Skeletal muscle cell (primary cell): Measurements from ENCODE around the gene FBXO34.
A peak's percentile ranks its signal among the peaks of the same experiment; 100 is the strongest.
"Not testable (repeated sequence)": the region's sequence is repeated elsewhere in the genome, so short reads cannot be mapped to it uniquely, and the experiment has no call there.

Source experiments
- DNase-seq: peaks from one replicate; pipeline ENCODE4 v3.0.0-alpha.2; 2010; ENCODE audit warnings: low read depth
- H3K4me3 ChIP-seq: 2 replicates; pipeline ENCODE4 v1.5.1; 2011; ENCODE audit warnings: low read depth, mild to moderate bottlenecking, control low read depth, low read length, moderate library complexity

Gene FBXO34

DNA sequence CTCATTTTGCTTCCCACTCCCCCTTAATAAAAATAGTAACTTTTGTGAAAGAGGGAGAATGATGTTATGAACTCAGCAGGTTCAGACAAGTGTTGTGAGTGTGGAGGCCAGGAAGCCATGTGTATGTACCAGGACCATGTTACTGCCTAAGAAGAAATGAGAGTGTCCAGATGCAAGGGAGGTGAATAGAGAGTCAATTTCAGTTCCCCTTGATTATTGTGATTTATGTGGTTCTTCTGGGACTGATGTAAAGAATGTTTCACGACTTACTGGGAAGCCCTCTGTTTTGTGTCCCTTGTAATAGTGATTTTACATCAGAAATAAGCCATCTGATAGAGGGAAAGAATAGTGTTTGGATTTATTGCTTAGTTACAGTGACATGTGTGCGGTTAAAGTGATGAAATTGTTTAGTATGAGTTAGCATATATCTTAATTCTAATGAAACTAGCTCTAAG lies 32.5 kb downstream of the FBXO34 start:
- DNase-seq = peak; percentile 6
- H3K4me3 ChIP-seq = no peak overlapping the region

DNA sequence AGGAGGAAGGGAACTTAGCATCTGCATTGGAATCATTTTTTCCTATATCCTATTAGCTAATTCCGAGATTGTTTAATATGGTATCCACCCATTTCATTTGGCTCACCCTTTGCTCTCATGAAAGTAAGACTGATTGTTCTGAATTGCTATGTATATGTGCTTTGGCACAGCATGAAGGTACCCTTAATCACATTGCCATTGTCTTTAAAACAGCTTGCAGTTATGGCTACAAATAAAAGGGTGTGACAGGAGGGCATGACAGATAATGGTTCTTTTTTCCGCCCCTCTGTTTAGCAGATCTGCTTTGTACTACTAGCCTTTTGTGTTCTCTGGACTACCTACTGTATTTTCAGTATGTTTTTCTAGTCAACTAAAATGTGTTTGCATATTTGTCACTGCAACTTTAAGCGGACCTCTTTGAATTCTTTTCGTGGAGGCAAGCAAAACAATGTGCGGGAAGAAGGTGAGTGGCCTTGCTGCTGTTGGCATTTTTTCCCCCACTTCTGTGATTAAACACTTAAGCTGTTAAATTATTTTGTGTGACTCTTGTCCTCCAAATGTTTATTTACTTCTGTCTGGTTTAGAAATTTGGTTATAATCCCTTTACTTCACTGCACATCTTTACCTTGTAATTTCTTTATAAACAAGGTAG lies 35.8 kb downstream of the FBXO34 start:
- no peak overlapping the region for H3K4me3 ChIP-seq
- no peak for DNase-seq

DNA sequence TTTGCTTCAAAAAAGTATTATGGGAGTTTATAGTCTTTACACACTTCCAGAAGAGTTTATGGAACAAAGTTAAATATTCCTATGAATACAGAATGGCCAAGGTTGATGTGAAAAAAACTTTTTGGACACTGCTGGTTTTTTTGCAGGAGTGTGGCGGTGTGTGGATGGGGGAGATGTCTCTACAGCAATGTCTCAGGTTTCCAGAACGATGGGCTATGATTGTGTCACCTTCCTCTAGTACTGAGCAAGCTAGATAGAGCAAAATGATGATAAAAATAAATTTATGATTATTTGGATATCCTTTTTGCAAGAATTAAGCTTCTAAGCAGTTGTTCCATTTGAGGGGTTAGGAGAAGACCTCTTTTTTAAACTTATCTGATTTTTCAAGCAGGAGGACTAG lies 37.9 kb downstream of the FBXO34 start:
- no peak overlapping the region for H3K4me3 ChIP-seq
- no peak for DNase-seq

DNA sequence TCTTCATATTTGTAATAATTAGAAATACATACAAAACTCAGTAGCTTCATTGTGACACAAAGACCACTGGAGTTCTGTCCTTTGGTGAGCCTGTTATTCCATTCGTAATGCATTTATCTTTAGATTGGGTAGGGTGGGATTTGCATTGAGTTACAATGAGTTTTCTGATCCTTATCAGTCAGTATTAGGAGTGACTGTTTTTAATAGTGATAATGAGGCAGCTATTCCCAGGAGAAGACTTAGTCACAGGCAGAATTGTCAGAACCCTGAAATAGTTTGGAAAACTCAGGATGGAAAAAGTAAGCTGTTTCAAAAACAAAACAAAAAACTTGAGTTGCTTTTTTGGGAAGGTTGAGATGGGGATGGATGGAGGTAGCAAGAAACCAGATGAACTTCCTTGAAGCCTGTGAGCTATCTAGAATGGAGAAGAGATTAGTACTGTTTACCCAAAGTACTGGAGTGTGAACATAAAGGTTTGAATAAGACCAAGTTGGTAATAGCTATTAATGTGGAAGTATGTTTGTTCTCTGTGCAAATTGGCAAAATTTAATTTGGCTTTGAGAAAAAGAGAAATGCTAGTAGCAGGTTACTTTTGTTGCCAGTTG lies 38.6 kb downstream of the FBXO34 start:
- DNase-seq = no peak
- H3K4me3 ChIP-seq = no peak overlapping the region

DNA sequence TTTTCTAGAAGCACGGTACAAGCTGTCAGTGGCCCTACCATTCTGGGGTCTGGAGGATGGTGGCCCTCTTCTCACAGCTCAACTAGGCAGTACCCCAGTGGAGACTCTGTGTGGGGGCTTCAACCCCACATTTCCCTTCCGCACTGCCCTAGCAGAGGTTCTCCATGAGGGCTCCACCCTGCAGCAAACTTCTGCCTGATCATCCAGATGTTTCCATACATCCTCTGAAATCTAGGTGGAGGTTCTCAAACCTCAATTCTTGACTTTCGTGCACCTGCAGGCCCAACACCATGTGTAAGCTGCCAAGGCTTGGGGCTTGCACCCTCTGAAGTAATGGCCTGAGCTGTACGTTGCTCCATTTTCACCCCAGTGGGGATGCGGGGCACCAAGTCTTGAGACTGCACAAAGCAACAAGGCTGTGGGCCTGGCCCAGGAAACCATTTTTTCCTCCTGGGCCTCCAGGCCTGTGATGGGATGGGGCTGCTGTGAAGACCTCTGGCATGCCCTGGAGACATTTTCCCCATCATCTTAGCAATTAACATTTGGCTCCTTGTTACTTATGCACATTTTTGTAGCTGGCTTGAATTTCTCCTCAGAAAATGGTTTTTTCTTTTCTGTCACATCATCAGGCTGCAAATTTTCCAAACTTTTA lies 41.3 kb downstream of the FBXO34 start:
- DNase-seq, H3K4me3 ChIP-seq: not testable (repeated sequence)

DNA sequence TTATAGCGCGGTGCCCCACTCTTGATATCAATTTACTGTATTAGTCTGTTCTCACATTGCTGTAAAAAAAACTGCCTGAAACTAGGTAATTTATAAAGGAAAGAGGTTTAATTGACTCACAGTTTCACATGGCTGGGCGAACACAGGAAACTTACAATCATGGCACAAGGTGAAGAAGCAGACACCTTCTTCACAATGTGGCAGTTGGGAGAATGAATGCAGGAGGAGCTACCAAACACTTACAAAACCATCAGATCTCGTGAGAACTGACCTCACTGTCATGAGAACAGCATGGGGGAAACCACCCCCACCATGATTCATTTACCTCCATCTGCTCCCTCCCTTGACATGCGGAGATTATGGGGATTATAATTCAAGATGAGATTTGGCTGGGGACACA lies 42.3 kb downstream of the FBXO34 start:
- no peak for DNase-seq

DNA sequence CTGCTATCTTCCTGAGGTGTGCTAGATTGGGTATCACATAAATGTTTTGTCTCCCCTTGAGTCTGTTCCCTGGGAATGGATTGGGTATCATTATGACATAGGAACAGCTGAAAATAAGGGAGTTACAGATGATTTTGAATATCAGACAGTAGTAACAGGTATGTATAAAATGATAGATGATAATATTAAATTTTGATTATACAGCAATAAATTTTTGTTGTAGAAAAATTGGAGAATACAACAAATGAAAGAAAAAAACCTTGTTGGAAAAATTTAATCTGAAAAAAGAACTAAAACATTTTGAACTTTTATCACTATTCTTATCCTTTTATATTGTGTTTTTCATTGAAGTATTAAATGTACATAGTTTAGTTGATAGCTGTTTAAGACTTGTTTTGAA lies 43.2 kb downstream of the FBXO34 start:
- no peak for DNase-seq
- H3K4me3 ChIP-seq = no peak overlapping the region

More for the DNA sequence above, 42.3 kb downstream of the FBXO34 start:
- no peak overlapping the region for H3K4me3 ChIP-seq

DNA sequence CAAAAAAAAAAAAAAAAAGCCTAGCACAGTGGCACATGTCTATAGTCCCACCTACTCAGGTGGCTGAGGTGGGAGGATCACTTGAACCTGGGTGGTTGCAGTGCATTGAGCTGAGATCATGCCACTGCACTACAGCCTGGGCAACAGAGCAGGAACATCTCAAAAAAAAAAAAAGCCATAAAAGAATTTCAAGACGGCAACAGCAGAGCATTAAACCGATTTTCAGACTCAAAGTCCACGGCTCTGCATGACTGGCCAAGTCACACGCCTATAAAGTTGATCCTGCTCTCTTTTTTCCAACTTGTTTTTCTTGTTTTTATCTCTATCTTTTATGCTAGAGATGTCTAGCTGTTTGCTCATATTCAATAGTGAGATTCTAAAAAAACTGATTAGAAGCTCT lies 45.3 kb downstream of the FBXO34 start:
- H3K4me3 ChIP-seq = no peak overlapping the region
- DNase-seq = no peak

DNA sequence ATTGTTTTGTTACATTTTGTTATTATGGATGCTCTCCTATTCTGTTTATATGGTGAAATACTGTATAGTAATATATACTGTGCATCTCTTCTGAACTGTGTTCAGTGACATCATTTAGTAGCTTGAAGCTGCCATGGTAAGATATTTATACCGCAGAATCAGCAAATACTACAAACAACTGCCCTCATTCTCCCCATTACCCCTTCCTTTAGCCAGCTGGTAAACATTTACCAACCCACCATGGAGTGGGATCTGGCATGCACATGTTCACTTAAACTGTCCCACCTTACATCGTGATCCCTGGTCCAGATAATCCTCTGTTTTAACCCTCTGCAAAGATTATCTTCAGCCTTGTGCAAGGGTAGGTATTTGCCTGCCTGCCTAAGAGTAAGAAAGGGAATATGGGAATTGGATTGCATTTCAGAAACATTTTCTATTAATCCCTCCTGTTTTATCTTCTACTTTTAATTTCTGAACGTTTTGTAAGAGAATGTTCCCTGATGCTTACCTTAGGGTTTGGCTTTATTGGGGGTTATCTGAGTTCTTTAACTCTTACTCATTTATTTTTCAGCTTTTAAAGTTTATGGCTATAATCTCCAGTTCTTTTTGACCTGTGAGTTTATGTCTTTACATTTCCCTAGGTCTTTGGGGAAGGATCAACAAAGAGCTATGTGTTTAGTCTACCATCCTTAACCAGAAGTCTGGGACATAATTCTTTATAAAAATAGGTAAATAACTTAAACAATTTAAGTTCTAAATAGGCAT lies 46.5 kb downstream of the FBXO34 start:
- DNase-seq = no peak
- no peak overlapping the region for H3K4me3 ChIP-seq

DNA sequence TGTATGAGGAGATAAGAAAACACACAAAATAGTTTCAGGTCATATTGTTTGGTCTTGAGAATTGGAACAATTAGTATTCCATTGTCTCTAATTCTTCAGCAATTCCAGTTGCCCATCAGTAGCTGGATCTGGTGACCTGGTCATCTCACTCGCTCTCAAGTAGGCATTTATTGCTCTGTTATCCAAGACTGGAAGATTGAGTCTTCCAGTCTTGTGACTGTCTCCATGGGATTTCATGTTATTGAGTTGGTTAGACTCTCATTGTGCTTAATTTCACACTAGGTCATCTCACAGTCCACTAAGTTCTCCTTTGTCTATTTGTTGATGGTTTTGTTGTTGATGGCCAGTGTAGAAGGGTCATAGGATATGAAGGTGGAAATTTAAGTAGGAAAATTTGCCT lies 47.5 kb downstream of the FBXO34 start:
- no peak for DNase-seq
- H3K4me3 ChIP-seq = no peak overlapping the region

DNA sequence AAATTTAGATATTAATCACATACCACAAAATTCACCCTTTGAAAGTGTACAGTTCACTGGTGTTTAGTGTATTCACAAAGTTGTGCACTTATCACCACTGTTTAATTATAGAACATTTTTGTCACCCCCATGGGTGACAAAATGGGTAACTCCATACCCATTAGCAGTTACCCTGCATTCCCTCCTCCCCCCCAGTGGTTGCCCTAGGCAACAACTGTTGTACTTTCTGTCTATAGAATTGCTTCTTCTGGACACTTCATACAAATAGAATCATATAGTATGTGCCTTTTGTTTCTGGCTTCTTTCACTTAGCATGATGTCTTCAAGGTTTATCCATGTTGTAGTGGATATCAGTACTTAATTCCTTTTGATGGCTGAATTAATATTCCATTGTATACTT lies 52.7 kb downstream of the FBXO34 start:
- no peak for DNase-seq
- no peak overlapping the region for H3K4me3 ChIP-seq

DNA sequence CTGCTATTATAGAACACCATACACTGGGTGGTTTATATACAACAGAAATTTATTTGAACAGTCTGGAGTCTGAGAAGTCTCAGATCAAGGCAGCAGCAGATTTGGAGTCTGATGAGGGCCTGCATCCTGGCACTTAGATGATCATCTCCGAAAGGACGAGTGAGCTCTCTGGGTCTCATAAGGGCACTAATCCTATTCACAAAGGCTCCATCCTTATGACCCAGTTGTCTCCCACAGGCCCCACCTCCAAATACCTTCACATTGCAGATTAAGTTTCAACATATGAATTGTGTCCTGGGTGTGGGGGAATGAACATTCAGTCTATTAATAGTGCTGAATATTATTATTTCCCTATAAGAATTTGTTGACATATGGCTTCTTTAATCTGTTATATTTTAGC lies 53.6 kb downstream of the FBXO34 start:
- DNase-seq = no peak
- no peak overlapping the region for H3K4me3 ChIP-seq

DNA sequence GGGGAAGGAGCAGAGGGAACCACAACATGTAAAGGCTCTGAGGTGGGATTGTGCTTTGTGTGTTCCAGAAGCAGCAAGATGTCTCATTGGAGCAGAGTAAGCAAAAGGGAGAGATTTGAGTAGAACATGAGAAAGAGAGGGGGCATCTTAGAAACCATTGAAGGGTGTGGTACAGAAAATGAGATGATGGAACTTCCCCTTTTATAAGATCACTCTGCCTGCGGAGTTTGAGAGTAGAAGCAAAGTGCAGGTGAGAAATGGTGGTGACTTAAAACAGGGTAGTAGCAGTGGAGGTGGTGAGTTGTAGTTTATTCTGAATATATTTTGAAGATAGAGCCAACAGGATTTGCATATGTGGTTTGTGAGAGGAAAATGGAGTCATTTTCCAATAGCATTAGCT lies 56.0 kb downstream of the FBXO34 start:
- DNase-seq = no peak
- no peak overlapping the region for H3K4me3 ChIP-seq

DNA sequence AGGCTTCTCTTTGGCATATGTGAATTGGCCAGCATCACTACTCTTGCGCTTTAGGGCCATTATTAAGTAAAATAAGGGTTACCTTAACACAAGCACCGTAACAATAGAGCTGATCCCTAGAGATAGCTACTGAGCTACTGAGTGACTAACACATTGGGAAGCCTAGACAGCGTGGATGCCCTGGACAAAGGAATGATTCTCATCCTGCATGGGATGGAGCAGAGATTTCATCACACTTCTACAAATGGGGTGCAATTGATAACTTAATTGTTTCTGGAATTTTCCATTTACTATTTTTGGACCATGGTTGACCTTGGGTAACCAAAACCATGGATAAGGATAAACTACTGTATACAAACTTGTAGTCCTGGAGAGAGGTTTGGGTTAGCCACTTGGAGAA lies 57.1 kb downstream of the FBXO34 start:
- peak; percentile 5 for DNase-seq
- H3K4me3 ChIP-seq = no peak overlapping the region

DNA sequence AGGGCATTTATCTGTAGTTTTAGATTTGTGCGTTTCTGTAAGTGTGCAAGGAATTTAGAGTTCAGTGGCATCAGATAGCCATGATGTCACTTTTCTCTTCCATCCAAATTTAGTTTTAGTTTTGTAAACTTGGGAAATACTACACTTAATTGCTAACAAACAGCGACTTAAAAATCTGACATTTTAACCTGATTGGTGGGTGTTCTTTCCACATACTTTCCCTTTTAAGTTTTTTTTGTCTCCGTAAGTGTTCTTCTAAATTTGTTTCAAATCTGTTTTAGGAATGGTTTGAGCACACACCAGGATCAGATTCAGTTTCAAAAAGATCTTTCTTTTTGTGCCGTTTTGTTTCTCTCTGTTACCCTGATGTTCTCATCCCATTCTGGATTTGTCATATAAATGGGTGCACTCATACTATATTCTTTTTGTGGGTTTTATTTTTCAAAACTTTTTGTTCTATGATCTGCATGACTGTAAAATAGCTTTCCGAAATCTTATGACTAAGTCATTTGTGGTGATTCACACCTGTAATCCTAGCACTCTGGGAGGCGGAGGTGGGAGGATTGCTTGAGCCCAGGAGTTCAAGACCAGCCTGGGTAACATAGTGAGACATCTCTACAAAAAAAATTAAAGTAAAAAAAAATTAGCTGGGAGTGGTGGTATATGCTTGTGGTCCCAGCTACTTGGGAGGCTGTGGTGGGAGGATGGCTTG lies 58.9 kb downstream of the FBXO34 start:
- no peak overlapping the region for H3K4me3 ChIP-seq
- no peak for DNase-seq

DNA sequence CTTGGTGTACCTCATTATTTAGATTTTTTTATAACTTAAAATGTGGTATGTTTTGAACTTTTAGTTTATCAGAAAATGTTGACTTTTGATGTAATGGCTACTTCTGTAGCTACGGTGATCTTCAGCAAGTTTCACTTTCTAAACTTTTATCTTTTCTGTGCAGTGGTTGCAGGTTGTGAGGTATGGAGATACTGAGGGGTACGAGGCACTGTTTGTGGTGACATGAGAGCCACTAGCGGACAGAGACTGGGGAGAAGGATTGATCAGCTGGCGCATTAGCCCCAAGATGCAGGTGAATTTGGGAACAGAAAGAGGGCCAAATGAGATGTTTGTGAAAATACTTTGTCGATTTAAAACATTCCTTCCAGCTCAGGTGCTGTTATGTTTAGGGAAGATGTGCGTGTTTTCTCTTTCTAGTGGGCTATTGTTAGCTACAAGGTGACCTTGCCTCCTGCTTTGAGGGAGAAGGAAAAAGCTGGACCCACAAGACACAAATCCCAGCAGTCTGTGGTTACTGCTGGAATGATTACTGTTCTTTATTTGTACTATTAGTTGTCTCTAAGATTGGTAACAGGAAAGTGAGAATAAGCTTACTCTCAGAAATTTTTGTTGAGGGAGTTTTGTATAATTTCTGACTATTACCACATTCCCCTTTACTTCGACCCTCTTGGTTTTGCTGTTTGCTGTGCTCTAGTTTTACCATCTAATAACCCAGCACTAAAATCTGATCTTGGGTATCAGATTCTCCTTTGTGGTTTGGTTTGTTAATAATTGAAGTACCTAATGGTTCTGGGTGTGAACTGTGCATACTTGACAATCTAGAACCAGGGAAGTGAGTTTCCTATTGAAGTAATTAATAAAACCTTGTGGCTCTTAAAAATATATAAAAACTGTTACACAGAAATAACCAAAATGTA lies 61.7 kb downstream of the FBXO34 start:
- DNase-seq = no peak
- no peak overlapping the region for H3K4me3 ChIP-seq

DNA sequence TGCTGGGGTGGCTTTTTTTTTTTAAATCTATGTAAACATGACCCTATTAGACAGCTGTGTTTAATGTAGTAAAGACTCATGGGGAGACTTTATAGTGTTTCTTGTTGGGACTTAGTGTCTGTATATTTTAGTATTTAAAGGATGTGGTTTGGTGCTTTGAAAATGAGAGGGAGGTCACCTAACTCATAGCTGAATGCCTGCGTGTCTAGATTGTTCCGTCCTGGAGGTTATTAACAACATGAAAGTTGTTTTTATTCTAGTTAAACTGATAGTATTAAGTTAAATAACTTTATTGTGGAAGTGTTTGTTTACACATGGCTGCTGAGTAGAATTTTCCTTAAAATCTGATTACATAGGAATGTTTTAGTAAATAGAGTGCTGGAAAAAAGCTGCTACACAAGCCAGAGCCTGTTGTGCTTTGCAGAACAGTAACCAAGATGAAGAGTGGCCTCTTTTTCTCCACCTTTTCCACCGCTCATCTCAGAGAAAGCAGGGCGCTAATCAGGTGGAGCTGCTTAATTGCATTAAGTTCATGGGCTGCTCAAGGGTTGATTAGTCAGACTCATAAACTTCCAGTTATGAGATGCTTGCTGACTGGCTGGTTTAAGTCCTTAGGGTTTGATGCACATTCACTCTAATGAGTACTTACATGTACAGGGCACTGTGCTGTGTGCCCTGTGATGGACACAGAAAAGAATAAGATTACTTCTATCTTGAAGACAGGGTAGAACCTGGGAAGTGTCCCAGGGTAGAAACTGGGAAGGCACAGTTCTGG lies 62.7 kb downstream of the FBXO34 start:
- H3K4me3 ChIP-seq = no peak overlapping the region
- no peak for DNase-seq

DNA sequence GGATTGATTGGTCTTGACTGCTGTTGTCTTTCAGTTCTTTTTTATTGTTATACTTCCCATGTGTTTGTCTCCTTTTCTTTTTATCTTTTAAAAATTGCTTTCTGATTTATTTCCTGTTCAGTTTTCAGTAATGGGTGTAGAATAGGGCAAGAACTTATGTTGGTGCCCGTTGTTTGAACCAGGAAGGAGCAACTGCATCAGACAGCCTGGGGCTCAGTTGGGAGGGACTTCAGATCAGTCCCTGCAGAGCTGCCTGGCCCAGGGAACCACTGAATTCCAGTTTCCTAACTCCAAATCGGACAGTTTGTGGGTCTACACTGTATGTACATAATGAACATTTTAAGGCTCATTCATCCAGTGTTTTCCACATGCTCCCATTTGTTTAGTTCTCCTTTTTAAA lies 64.9 kb downstream of the FBXO34 start:
- no peak overlapping the region for H3K4me3 ChIP-seq
- no peak for DNase-seq
